ENCODE results near the gene NDUFB11.
"Not testable (repeated sequence)": the region's sequence is repeated elsewhere in the genome, so short reads cannot be mapped to it uniquely, and the experiment has no call there.

GRCh38 chrX:47135650-47136049, 8.9 kb downstream of the NDUFB11 start:
- TF ChIP-seq, protein P1, sequence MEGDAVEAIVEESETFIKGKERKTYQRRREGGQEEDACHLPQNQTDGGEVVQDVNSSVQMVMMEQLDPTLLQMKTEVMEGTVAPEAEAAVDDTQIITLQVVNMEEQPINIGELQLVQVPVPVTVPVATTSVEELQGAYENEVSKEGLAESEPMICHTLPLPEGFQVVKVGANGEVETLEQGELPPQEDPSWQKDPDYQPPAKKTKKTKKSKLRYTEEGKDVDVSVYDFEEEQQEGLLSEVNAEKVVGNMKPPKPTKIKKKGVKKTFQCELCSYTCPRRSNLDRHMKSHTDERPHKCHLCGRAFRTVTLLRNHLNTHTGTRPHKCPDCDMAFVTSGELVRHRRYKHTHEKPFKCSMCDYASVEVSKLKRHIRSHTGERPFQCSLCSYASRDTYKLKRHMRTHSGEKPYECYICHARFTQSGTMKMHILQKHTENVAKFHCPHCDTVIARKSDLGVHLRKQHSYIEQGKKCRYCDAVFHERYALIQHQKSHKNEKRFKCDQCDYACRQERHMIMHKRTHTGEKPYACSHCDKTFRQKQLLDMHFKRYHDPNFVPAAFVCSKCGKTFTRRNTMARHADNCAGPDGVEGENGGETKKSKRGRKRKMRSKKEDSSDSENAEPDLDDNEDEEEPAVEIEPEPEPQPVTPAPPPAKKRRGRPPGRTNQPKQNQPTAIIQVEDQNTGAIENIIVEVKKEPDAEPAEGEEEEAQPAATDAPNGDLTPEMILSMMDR (IDR thresholded peaks at IDR 0.05), result not testable (repeated sequence)
- TF ChIP-seq POLR2A (IDR thresholded peaks at IDR 0.05), result not testable (repeated sequence)
